Upper lobe of right lung (tissue), 1 donor: ENCODE measurements around the gene NFKB1. TPM values are rescaled to one million over a fixed set of nuclear protein-coding genes. Genes with fewer than 3 reads are reported as not detected.

Source experiments
- ATAC-seq: fragments of 200-7000 bp; cut with Tn5 transposase; one replicate; pipeline ENCODE4 v1.9.1; 2020; ENCODE audit warnings: mild to moderate bottlenecking, moderate library complexity
- DNase-seq: peaks from one replicate; pipeline ENCODE4 v3.0.0-alpha.2; 2020
- H3K27ac ChIP-seq: fragments of 200-600 bp; one replicate; pipeline ENCODE4 v1.8.0; 2022
- H3K27me3 ChIP-seq: fragments of 200-600 bp; one replicate; pipeline ENCODE4 v1.8.0; 2022; ENCODE audit warnings: mild to moderate bottlenecking
- H3K36me3 ChIP-seq: fragments of 200-600 bp; one replicate; pipeline ENCODE4 v1.8.0; 2022
- H3K4me1 ChIP-seq: fragments of 200-600 bp; one replicate; pipeline ENCODE4 v1.8.0; 2022
- H3K4me3 ChIP-seq: fragments of 200-600 bp; one replicate; pipeline ENCODE4 v1.8.0; 2022; ENCODE audit warnings: mild to moderate bottlenecking
- H3K9me3 ChIP-seq: fragments of 200-600 bp; one replicate; pipeline ENCODE4 v1.8.0; 2022
- intact Hi-C: fragments of 100-400 bp; cut with DNase I; formaldehyde crosslinking; loops from one replicate; pipeline ENCODE4 v1.11.0; 2022
- total RNA-seq: library from RNA; stranded (reverse); fragmentation: NEBNext Ultra II Directional; extraction: Animal tissue kit (Norgen Biotek cat#: 25700); gene quantifications from one replicate; pipeline ENCODE4 v1.2.1, GENCODE V29; 2021
- TF ChIP-seq, protein P1 (sequence below): fragments of 200-600 bp; IDR thresholded peaks from one replicate; pipeline ENCODE4 v1.8.0; 2022; ENCODE audit warnings: antibody characterized with exemption
- donor health status: DM: no; HTN: yes; CAD: no; lungs with severe emphysema.

NFKB1 gene
- total RNA-seq, 1 donor from 2014 or later = 48.8 TPM

DNA sequence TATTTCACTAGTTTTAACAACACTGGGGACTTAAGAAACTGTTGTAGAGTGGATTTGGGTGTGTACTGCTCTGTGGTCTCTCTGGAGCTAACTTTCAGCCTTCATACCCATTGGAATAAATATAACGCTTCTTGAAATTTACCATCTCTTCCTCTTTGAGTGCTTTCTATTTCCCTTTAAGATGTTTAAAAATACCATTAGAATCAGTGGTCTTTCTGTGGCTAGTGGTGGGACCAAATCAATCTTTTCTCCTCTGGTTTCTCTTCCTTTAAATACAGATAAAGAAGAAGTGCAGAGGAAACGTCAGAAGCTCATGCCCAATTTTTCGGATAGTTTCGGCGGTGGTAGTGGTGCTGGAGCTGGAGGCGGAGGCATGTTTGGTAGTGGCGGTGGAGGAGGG lies 92.0 kb downstream of the NFKB1 start:
- H3K36me3 ChIP-seq = peaks cover 56% of the 10 kb centered on the region
- TF ChIP-seq, protein P1, sequence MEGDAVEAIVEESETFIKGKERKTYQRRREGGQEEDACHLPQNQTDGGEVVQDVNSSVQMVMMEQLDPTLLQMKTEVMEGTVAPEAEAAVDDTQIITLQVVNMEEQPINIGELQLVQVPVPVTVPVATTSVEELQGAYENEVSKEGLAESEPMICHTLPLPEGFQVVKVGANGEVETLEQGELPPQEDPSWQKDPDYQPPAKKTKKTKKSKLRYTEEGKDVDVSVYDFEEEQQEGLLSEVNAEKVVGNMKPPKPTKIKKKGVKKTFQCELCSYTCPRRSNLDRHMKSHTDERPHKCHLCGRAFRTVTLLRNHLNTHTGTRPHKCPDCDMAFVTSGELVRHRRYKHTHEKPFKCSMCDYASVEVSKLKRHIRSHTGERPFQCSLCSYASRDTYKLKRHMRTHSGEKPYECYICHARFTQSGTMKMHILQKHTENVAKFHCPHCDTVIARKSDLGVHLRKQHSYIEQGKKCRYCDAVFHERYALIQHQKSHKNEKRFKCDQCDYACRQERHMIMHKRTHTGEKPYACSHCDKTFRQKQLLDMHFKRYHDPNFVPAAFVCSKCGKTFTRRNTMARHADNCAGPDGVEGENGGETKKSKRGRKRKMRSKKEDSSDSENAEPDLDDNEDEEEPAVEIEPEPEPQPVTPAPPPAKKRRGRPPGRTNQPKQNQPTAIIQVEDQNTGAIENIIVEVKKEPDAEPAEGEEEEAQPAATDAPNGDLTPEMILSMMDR = no peak
- intact Hi-C loops = no loop called here

DNA sequence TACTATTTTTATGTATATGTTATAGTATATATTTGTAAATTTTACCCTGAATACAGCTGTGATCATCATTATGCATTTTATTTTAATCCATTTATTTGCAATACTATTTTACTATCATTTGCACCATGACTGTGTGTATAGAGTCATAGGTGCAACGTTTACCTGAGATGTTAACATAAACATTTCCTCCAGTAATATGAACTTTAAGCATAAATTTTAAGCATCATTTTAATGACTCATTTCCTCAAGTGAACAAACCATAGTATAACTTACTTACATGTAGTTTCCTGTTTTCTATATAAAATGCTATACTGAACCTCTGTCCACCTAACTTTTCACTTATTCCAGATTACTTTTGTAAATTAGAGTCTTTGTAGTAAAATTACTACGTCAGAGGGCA lies 92.8 kb downstream of the NFKB1 start:
- TF ChIP-seq, protein P1 = no peak
- Histone ChIP-seq H3K36me3 (peaks cover 59% of the 10 kb centered on the region), H3K27me3 (no peaks in the 10 kb centered on the region), H3K27ac (no peak overlapping the region), H3K9me3 (no peaks in the 10 kb centered on the region), H3K4me3 (no peak overlapping the region), H3K4me1 (peaks cover 12% of the 10 kb centered on the region)
- ATAC-seq (no peak), DNase-seq (no peak)
- intact Hi-C loops = no loop called here

More for the DNA sequence above, 92.0 kb downstream of the NFKB1 start:
- Histone ChIP-seq H3K27ac (no peak overlapping the region), H3K4me1 (peaks cover 4% of the 10 kb centered on the region), H3K27me3 (no peaks in the 10 kb centered on the region), H3K4me3 (no peak overlapping the region), H3K9me3 (no peaks in the 10 kb centered on the region)
- no peak for ATAC-seq
- DNase-seq = no peak

DNA sequence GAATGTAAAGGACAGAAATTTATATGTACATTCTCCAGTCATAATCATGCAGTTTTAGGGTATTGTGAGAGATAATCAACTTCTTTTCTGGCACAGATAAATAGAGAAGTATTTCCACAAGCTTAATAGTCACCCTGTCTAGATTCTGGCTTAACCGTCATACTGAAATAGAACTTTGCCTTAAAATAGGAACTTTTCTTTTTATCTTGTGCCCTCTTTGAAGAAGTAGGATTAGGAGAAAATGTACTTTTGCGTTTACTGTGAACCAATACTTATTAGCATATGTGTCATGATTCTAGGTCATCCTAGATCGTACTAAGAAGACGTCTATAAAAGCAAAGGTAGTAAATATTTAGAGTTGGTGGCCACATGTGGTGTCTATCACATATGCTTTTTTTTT lies 95.4 kb downstream of the NFKB1 start:
- no peaks in the 10 kb centered on the region for H3K9me3 ChIP-seq
- intact Hi-C loops = no loop called here
- H3K36me3 ChIP-seq = peaks cover 84% of the 10 kb centered on the region
- H3K27me3 ChIP-seq = no peaks in the 10 kb centered on the region
- H3K4me3 ChIP-seq = no peak overlapping the region
- no peak for DNase-seq
- ATAC-seq = no peak
- H3K27ac ChIP-seq = no peak overlapping the region
- H3K4me1 ChIP-seq = peaks cover 13% of the 10 kb centered on the region
- TF ChIP-seq, protein P1 = no peak

DNA sequence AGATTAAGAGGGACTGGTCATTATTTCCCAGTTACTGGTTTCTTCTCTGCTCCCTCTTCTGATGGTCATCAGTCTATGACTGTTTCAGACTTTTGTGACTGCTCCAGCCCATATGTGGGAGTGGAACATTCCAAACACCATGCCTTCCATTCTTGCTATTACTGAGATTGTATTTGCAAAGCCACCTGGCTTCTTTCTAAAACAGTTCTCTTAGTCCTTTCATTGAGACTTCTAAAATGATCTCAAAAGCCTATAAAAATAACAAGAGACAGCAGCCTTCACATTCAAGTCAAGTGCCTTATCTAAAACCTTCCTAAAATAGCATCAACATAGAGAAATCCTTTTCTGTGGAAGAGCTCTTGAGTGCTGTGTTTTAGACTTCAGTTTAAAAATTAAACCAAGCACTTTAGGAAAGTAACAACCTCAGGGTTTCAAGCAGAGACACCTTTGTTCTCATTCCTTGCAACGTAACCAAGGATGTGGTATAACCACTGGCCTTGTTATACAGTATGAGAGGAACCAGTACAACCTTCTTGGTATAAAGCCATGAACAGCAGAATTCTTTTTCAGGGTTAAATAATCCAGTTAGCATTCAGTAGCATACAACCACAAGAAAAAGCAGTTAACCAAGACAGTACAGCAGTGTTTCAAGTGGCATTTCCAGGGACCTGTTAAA lies 97.1 kb downstream of the NFKB1 start:
- Histone ChIP-seq H3K4me1 (peaks cover 13% of the 10 kb centered on the region), H3K9me3 (no peaks in the 10 kb centered on the region), H3K27me3 (no peaks in the 10 kb centered on the region), H3K36me3 (peaks cover 89% of the 10 kb centered on the region), H3K4me3 (no peak overlapping the region), H3K27ac (peak overlapping the region; percentile 38)
- no peak for DNase-seq
- peak; percentile 65 for ATAC-seq
- TF ChIP-seq, protein P1 = no peak
- intact Hi-C loops = no loop called here

DNA sequence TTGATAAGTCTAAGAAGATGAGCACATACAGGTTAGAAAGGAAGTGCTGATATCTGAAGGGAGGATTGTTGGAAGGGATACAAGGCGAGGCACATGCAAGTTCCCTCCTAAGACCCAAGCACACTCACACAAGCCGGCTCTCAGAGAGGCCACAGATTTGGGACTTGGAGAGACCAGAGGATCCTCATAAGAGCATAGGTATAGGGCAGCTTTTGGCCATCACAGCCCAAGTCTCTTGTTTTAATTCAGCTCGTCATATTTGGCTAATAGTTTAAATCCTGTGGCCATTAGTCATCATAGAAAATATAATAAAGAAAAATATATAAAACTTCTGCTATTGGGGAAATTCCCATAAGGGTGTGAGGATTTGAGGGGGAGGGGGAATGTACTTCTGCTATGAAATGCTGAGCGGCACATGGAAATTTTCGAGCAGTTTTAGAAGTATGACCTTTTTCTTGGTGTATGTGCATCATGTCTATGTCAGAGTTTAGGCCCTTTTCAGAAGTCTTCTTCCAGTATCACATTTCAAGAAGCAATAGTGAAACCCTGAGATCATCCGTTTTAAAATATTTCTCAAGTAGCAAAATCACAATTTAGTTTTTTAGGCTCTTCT lies 97.7 kb downstream of the NFKB1 start:
- no peaks in the 10 kb centered on the region for H3K9me3 ChIP-seq
- H3K4me3 ChIP-seq = no peak overlapping the region
- TF ChIP-seq, protein P1 = no peak
- H3K27me3 ChIP-seq = no peaks in the 10 kb centered on the region
- peaks cover 85% of the 10 kb centered on the region for H3K36me3 ChIP-seq
- peak overlapping the region; percentile 38 for H3K27ac ChIP-seq
- peaks cover 13% of the 10 kb centered on the region for H3K4me1 ChIP-seq
- peak; percentile 12 for ATAC-seq
- intact Hi-C loops = no loop called here
- DNase-seq = no peak
